ENCODE data around the gene LUC7L.

GRCh38 chr16:228852-229730, at the start of gene LUC7L:
- no peak for TF ChIP-seq CTCF (IDR thresholded peaks at IDR 0.05; ENCODE audit: low read depth, low read length, poor library complexity, severe bottlenecking)
- no peak for TF ChIP-seq EZH2phosphoT487 (IDR thresholded peaks at IDR 0.05; ENCODE audit: borderline replicate concordance, low read length)

Data from DOHH2 (cell line).